HCT116 (cell line): ENCODE data around the gene PADI3.

ENCODE experiments used
- CTCF ChIP-seq, 3 experiments: fragments of 200-600 bp in 1 of 3; sonication (generic) in 1 of 3; IDR thresholded peaks in 2 of 3; conservative IDR thresholded peaks in 1 of 3; 2 replicates each; pipeline ENCODE4 v1.5.1; 2012 to 2017; ENCODE audit warnings: low read depth in 2 of 3, low read length in 2 of 3, antibody characterized with exemption in 1 of 3, borderline replicate concordance in 1 of 3, control low read depth in 1 of 3, mild to moderate bottlenecking in 1 of 3, mixed read lengths in 1 of 3, mixed run types in 1 of 3, moderate library complexity in 1 of 3; ENCODE audit not compliant: insufficient read depth in 1 of 3
- EGR1 ChIP-seq: IDR thresholded peaks from 2 replicates; pipeline ENCODE4 v1.6.1; 2012; ENCODE audit warnings: low read depth
- EZH2 ChIP-seq: fragments of 200-600 bp; sonication (generic); IDR thresholded peaks from 2 replicates; pipeline ENCODE4 v1.6.1; 2017; ENCODE audit warnings: antibody characterized with exemption, mixed run types
- FOSL1 ChIP-seq: IDR thresholded peaks from 2 replicates; pipeline ENCODE4 v1.6.1; 2012; ENCODE audit warnings: low read depth
- JUND ChIP-seq: IDR thresholded peaks from 2 replicates; pipeline ENCODE4 v1.6.1; 2012
- POLR2AphosphoS5 ChIP-seq: IDR thresholded peaks from 2 replicates; pipeline ENCODE4 v1.6.1; 2011; ENCODE audit warnings: mild to moderate bottlenecking, low read depth, low read length, moderate library complexity
- REST ChIP-seq: IDR thresholded peaks from 2 replicates; pipeline ENCODE4 v1.6.1; 2012; ENCODE audit warnings: low read depth
- TCF7L2 ChIP-seq: IDR thresholded peaks from 2 replicates; pipeline ENCODE4 v1.7.0; 2011; ENCODE audit warnings: borderline replicate concordance, inconsistent platforms; ENCODE audit not compliant: insufficient read depth, insufficient read length; ENCODE audit errors: extremely low read depth
- YY1 ChIP-seq: IDR thresholded peaks from 2 replicates; pipeline ENCODE4 v1.6.1; 2011; ENCODE audit warnings: low read length, low read depth, moderate library complexity, mild to moderate bottlenecking; ENCODE audit not compliant: insufficient replicate concordance; ENCODE audit errors: extremely low read depth
- TF ChIP-seq, protein P1 (sequence below): IDR thresholded peaks from 2 replicates; pipeline ENCODE4 v1.6.1; 2012

DNA sequence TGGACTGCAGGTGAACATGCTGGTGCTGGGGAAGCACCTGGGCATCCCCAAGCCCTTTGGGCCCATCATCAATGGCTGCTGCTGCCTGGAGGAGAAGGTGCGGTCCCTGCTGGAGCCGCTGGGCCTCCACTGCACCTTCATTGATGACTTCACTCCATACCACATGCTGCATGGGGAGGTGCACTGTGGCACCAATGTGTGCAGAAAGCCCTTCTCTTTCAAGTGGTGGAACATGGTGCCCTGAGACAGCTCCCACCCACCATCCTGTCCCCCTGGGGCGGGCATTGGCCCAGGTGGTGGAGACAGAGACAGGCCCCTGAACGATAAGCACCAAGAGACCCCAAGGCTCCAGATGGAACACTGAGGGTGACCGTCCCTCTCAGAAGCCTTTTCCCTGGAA is 33.9 kb downstream of the PADI3 start:
- no peak for TF ChIP-seq CTCF (IDR thresholded peaks at IDR 0.05 in 2 of 3, conservative IDR thresholded peaks at IDR 0.05 in 1 of 3; ENCODE audit: borderline replicate concordance in 1 of 3, insufficient read depth in 1 of 3, low read depth in 2 of 3, low read length in 2 of 3)
- TF ChIP-seq, protein P1, sequence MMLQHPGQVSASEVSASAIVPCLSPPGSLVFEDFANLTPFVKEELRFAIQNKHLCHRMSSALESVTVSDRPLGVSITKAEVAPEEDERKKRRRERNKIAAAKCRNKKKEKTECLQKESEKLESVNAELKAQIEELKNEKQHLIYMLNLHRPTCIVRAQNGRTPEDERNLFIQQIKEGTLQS = no peak
- no peak for TF ChIP-seq FOSL1
- TF ChIP-seq POLR2AphosphoS5 = no peak
- TF ChIP-seq EGR1 = no peak
- no peak for TF ChIP-seq EZH2
- TF ChIP-seq TCF7L2 = no peak
- TF ChIP-seq REST = no peak
- TF ChIP-seq YY1 = no peak
- no peak for TF ChIP-seq JUND
